WERI-Rb-1 (cell line): Measurements from ENCODE around the gene RBM25.

ENCODE experiments used
- DNase-seq: peaks from one replicate; pipeline ENCODE4 v3.0.0-alpha.2; 2020
- H3K27ac ChIP-seq: fragments of 250-450 bp; sonication (Bioruptor Pico); 2 replicates; pipeline ENCODE4 v1.5.1; 2020; ENCODE audit warnings: mild to moderate bottlenecking, moderate library complexity
- H3K27me3 ChIP-seq: fragments of 250-450 bp; sonication (Bioruptor Pico); 2 replicates; pipeline ENCODE4 v1.5.1; 2021; ENCODE audit warnings: mild to moderate bottlenecking, low read depth, moderate library complexity; ENCODE audit not compliant: insufficient read depth, severe bottlenecking
- H3K36me3 ChIP-seq: fragments of 250-450 bp; sonication (Bioruptor Pico); 2 replicates; pipeline ENCODE4 v1.5.1; 2020; ENCODE audit warnings: mild to moderate bottlenecking, moderate library complexity
- H3K4me3 ChIP-seq: 2 replicates; pipeline ENCODE4 v1.5.1; 2011; ENCODE audit warnings: low read depth, mild to moderate bottlenecking, control low read depth, low read length
- H3K9me3 ChIP-seq: fragments of 250-450 bp; sonication (Bioruptor Pico); 2 replicates; pipeline ENCODE4 v1.5.1; 2021; ENCODE audit warnings: mild to moderate bottlenecking, moderate library complexity; ENCODE audit not compliant: severe bottlenecking
- CTCF ChIP-seq: IDR thresholded peaks from 2 replicates; pipeline ENCODE4 v1.5.1; 2011; ENCODE audit warnings: low read depth, mild to moderate bottlenecking, control low read depth, inconsistent platforms, low read length

The RBM25 gene

GRCh38 chr14:73145371-73145770 is 87.0 kb downstream of the RBM25 start:
- Histone ChIP-seq H3K36me3 (peaks cover 30% of the 10 kb centered on the region), H3K9me3 (no peaks in the 10 kb centered on the region), H3K27ac (no peak overlapping the region), H3K27me3 (no peaks in the 10 kb centered on the region), H3K4me3 (no peak overlapping the region)
- no peak for DNase-seq
- no peak for TF ChIP-seq CTCF

- H3K27me3 ChIP-seq = no peaks in the 10 kb centered on the region
- peaks cover 27% of the 10 kb centered on the region for H3K36me3 ChIP-seq
- no peak overlapping the region for H3K27ac ChIP-seq
- no peak overlapping the region for H3K4me3 ChIP-seq
- no peak for DNase-seq
- TF ChIP-seq CTCF = no peak
- no peaks in the 10 kb centered on the region for H3K9me3 ChIP-seq
Observed at GRCh38 chr14:73146111-73146510, 87.8 kb downstream of the RBM25 start.

DNA sequence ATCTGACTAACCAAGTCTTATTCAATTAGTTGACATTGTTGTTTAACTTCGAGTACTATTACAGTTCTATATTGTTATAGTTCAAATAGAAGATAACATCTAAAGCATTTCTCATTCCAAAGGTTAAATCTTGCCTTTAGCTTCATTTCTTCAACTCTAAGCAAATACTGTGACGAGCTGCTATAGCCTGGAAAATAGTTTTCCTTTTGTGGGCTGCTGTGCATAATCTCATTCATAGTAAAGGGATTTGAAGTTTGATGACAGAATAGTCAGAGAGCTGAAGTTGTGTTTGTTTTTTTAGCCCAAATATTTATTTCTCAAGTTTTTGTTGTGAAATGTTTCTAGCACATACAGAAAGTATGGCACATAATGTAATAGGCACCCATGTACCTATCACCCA is 91.4 kb downstream of the RBM25 start:
- Histone ChIP-seq H3K4me3 (no peak overlapping the region), H3K27me3 (no peaks in the 10 kb centered on the region), H3K27ac (no peak overlapping the region), H3K36me3 (peaks cover 34% of the 10 kb centered on the region), H3K9me3 (no peaks in the 10 kb centered on the region)
- TF ChIP-seq CTCF = no peak
- DNase-seq = no peak

- H3K27me3 ChIP-seq = no peaks in the 10 kb centered on the region
- no peaks in the 10 kb centered on the region for H3K9me3 ChIP-seq
- DNase-seq = no peak
- H3K4me3 ChIP-seq = no peak overlapping the region
- TF ChIP-seq CTCF = no peak
- peaks cover 32% of the 10 kb centered on the region for H3K36me3 ChIP-seq
- no peak overlapping the region for H3K27ac ChIP-seq
Observed at GRCh38 chr14:73153272-73153671, 94.9 kb downstream of the RBM25 start.

GRCh38 chr14:73162251-73162650 is 103.9 kb downstream of the RBM25 start:
- H3K36me3 ChIP-seq = peaks cover 23% of the 10 kb centered on the region
- no peak overlapping the region for H3K4me3 ChIP-seq
- no peak for DNase-seq
- TF ChIP-seq CTCF = no peak
- H3K27ac ChIP-seq = no peak overlapping the region
- H3K9me3 ChIP-seq = no peaks in the 10 kb centered on the region
- H3K27me3 ChIP-seq = no peaks in the 10 kb centered on the region

GRCh38 chr14:73166399-73166798 is 108.1 kb downstream of the RBM25 start:
- Histone ChIP-seq H3K9me3 (no peaks in the 10 kb centered on the region), H3K36me3 (peaks cover 28% of the 10 kb centered on the region), H3K27me3 (no peaks in the 10 kb centered on the region), H3K4me3 (no peak overlapping the region), H3K27ac (no peak overlapping the region)
- TF ChIP-seq CTCF = no peak
- DNase-seq = no peak
